Measurements from ENCODE around the gene FAM193A. TPM values are rescaled to one million over a fixed set of nuclear protein-coding genes. Genes with fewer than 3 reads are reported as not detected.

FAM193A gene
- polyA plus RNA-seq, 1 experiment: 5.9 TPM

DNA sequence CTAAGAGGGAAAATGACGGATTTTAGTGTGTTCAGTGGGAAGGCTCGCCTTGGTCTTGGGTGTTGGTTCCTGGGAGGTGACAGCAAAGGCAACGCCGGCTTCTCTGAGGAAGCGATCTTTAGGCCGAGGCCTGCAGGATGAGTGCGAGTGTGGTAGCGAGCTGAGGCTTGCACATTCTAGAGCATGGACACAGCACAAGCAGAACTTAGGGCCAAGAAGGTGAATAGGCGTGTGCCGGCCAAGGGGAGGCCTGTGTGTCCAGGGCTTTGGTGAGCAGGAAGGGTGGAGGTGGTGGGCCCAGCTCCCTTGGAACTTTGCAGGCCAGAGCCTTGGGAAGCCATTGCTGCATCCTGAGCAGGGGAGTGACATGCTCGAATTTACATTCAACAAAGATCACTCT lies 151.8 kb downstream of the FAM193A start:
- Histone ChIP-seq H3K27me3 (ENCODE audit: control insufficient read depth, insufficient read depth, low read length) (no peaks in the 10 kb centered on the region), H3K4me3 (ENCODE audit: low read depth, low read length) (no peak overlapping the region), H3K36me3 (ENCODE audit: control insufficient read depth, insufficient read depth, low read length) (peaks cover 21% of the 10 kb centered on the region)
- ChIA-PET POLR2A (no interaction called here), CTCF (interaction anchor here (1.2 kb wide), 1 partner anchor 15 kb away, joined by 3 read pairs; no protein-coding TSS in a partner anchor)
- DNase-seq (ENCODE audit: low read depth): no peak
- TF ChIP-seq, protein P1, sequence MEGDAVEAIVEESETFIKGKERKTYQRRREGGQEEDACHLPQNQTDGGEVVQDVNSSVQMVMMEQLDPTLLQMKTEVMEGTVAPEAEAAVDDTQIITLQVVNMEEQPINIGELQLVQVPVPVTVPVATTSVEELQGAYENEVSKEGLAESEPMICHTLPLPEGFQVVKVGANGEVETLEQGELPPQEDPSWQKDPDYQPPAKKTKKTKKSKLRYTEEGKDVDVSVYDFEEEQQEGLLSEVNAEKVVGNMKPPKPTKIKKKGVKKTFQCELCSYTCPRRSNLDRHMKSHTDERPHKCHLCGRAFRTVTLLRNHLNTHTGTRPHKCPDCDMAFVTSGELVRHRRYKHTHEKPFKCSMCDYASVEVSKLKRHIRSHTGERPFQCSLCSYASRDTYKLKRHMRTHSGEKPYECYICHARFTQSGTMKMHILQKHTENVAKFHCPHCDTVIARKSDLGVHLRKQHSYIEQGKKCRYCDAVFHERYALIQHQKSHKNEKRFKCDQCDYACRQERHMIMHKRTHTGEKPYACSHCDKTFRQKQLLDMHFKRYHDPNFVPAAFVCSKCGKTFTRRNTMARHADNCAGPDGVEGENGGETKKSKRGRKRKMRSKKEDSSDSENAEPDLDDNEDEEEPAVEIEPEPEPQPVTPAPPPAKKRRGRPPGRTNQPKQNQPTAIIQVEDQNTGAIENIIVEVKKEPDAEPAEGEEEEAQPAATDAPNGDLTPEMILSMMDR (IDR thresholded peaks at IDR 0.05; ENCODE audit: insufficient read depth, low read depth, low read length): no peak

DNA sequence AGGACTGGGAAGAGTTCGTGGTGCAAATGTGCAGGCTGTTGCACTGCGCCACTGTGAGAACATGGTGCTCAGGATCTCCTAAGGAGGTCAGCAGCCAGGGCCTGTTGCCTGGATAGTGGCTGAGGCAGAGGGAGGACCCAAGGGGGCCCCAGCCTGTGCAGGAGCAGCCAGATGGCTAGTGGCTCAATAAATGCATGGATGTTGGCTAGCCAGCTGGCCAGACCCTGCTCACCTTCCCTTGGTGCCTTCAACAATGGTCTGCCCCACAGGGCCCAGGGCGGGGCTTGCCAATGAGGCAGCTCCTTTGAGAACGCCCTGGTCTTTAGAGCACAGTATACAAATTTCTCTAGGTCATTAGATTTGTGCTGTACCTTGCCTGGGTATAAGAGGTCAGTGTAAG lies 152.2 kb downstream of the FAM193A start:
- Histone ChIP-seq H3K4me3 (ENCODE audit: low read depth, low read length) (no peak overlapping the region), H3K36me3 (ENCODE audit: control insufficient read depth, insufficient read depth, low read length) (peaks cover 24% of the 10 kb centered on the region), H3K27me3 (ENCODE audit: control insufficient read depth, insufficient read depth, low read length) (no peaks in the 10 kb centered on the region)
- ChIA-PET POLR2A (no interaction called here), CTCF (interaction anchor here (1.2 kb wide), 1 partner anchor 15 kb away, joined by 3 read pairs; no protein-coding TSS in a partner anchor)
- DNase-seq (ENCODE audit: low read depth): no peak
- TF ChIP-seq, protein P1 (IDR thresholded peaks at IDR 0.05; ENCODE audit: insufficient read depth, low read depth, low read length): no peak

DNA sequence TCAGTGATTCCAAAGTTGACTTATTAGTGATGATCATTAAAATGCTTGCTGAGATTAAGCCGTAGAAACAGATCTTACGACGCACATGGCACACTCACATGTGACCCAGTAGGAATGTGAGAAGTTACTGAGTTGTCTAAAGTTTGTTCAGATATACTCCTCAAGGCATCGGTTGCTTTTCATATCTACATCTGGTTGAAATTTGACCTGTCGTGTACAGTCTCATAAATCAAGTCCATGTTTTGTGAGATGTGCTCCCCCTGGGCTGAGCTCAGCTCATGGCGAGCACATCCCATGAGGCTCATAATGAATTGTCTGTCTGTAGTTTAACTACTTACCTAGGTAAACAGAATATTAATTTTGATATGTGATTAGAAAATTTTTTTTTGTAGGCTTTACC lies 152.7 kb downstream of the FAM193A start:
- no peaks in the 10 kb centered on the region for H3K27me3 ChIP-seq (ENCODE audit: control insufficient read depth, insufficient read depth, low read length)
- ChIA-PET POLR2A (no interaction called here), CTCF (no interaction called here)
- peaks cover 27% of the 10 kb centered on the region for H3K36me3 ChIP-seq (ENCODE audit: control insufficient read depth, insufficient read depth, low read length)
- no peak for DNase-seq (ENCODE audit: low read depth)
- H3K4me3 ChIP-seq (ENCODE audit: low read depth, low read length): no peak overlapping the region
- TF ChIP-seq, protein P1 (IDR thresholded peaks at IDR 0.05; ENCODE audit: insufficient read depth, low read depth, low read length): no peak

DNA sequence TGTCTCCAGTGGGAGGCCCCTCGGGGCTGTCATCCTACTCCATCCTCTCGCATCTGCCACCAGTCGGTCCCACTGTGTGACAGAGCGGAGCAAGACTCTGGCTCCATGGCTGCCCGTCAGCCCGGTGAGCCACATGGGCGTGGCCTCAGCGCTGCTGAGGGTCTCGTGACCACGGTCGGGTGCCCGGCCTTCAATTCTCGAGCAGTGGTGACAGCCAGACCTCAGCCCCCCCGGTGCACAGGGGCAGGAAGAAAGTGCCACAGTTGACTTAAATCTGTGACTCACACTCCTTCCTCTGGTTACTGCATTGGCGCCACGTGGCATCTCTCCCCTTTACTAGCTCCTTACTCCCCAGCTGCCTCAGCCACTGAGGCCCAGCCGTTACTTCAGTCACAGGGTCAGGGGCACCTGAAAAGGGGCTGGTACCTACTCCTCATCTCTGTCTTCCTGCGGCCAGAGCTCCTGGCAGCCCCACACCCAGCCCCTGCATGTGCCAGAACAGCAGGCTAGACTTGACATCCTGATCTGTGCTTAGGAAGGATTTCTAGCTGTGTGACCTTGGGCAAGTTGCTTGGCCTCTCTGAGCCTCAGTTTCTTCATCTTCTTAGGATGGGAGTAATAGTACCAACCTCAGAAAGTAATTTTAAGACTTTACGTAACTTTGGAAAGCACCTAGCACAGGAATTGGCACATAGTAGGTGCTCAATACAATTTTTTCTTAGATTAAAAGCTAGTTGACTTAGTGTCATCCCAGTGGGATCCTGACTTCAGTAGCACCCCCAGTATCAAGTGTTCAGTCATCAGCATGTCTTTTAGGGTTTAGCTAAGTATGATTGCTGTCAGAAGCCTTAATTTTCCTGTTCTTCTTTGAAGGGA lies 153.6 kb downstream of the FAM193A start:
- TF ChIP-seq, protein P1 (IDR thresholded peaks at IDR 0.05; ENCODE audit: insufficient read depth, low read depth, low read length): no peak
- POLR2A ChIA-PET: no interaction called here
- H3K27me3 ChIP-seq (ENCODE audit: control insufficient read depth, insufficient read depth, low read length): no peaks in the 10 kb centered on the region
- CTCF ChIA-PET: no interaction called here
- H3K36me3 ChIP-seq (ENCODE audit: control insufficient read depth, insufficient read depth, low read length): peaks cover 29% of the 10 kb centered on the region
- DNase-seq (ENCODE audit: low read depth): no peak
- no peak overlapping the region for H3K4me3 ChIP-seq (ENCODE audit: low read depth, low read length)

DNA sequence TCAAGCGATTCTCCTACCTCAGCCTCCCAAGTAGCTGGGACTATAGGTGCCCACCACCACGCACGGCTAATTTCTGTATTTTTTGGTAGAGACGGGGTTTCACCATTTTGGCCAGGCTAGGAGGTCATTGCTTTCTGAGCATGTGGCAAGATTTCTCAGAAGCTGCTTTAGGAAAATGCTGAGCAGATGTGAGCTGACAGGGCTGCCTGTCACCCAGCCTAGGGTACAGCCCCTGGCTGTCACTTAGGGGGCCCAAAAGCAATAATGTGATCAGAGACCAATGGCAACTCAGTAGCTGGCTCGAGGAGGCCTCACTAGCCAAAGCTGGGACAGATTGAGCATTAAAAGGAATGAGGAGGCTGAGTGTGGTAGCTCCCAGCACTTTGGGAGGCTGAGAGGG lies 154.9 kb downstream of the FAM193A start:
- ChIA-PET POLR2A (no interaction called here), CTCF (no interaction called here)
- Histone ChIP-seq H3K27me3 (ENCODE audit: control insufficient read depth, insufficient read depth, low read length) (no peaks in the 10 kb centered on the region), H3K36me3 (ENCODE audit: control insufficient read depth, insufficient read depth, low read length) (peaks cover 29% of the 10 kb centered on the region), H3K4me3 (ENCODE audit: low read depth, low read length) (no peak overlapping the region)
- TF ChIP-seq, protein P1 (IDR thresholded peaks at IDR 0.05; ENCODE audit: insufficient read depth, low read depth, low read length): no peak
- no peak for DNase-seq (ENCODE audit: low read depth)
